HG03460 (cell line): ENCODE data around the gene KRT82.
A peak's percentile ranks its signal among the peaks of the same experiment; 100 is the strongest.

Experiments used
- ATAC-seq: cut with Tn5 transposase; IDR thresholded peaks from one replicate; pipeline ENCODE4 v1.9.1; 2021; ENCODE audit not compliant: unreplicated experiment

The KRT82 gene

GRCh38 chr12:52362118-52362726 lies 43.9 kb downstream of the KRT82 start:
- no peak for ATAC-seq

- no peak for ATAC-seq
These were observed 44.6 kb downstream of the KRT82 start for GRCh38 chr12:52361553-52361952.

- no peak for ATAC-seq
These were observed 45.4 kb downstream of the KRT82 start for GRCh38 chr12:52360663-52361271.

GRCh38 chr12:52360106-52360662 lies 46.0 kb downstream of the KRT82 start:
- no peak for ATAC-seq

- no peak for ATAC-seq
These were observed 46.5 kb downstream of the KRT82 start for GRCh38 chr12:52359621-52360061.

- ATAC-seq: peak; percentile 97
These were observed 47.4 kb downstream of the KRT82 start for GRCh38 chr12:52358575-52359350.

- no peak for ATAC-seq
These were observed 49.2 kb downstream of the KRT82 start for GRCh38 chr12:52356762-52357580.

GRCh38 chr12:52356031-52356761 lies 49.9 kb downstream of the KRT82 start:
- ATAC-seq: no peak

GRCh38 chr12:52355176-52355575 lies 51.0 kb downstream of the KRT82 start:
- no peak for ATAC-seq

GRCh38 chr12:52354200-52354599 lies 51.9 kb downstream of the KRT82 start:
- ATAC-seq: no peak

- no peak for ATAC-seq
These were observed 52.4 kb downstream of the KRT82 start for GRCh38 chr12:52353766-52354165.

- ATAC-seq: no peak
These were observed 53.2 kb downstream of the KRT82 start for GRCh38 chr12:52352951-52353350.

- no peak for ATAC-seq
These were observed 54.7 kb downstream of the KRT82 start for GRCh38 chr12:52351196-52352059.

- no peak for ATAC-seq
These were observed 55.3 kb downstream of the KRT82 start for GRCh38 chr12:52350786-52351185.

- no peak for ATAC-seq
These were observed 56.0 kb downstream of the KRT82 start for GRCh38 chr12:52350021-52350620.

- ATAC-seq: no peak
These were observed 56.9 kb downstream of the KRT82 start for GRCh38 chr12:52349196-52349595.

- ATAC-seq: no peak
These were observed 58.3 kb downstream of the KRT82 start for GRCh38 chr12:52347551-52348510.

GRCh38 chr12:52347016-52347415 lies 59.1 kb downstream of the KRT82 start:
- ATAC-seq: no peak
